Small intestine (tissue), 7 donors: ENCODE measurements around the gene SLC12A7. TPM values are rescaled to one million over a fixed set of nuclear protein-coding genes. Genes with fewer than 3 reads are reported as not detected.
"Not testable (repeated sequence)": the region's sequence is repeated elsewhere in the genome, so short reads cannot be mapped to it uniquely, and the experiment has no call there.

Experiments used
- DNase-seq, 2 donors: peaks; one replicate each; pipeline versions ENCODE4 v3.0.0 to v3.0.0-alpha.2; 2013
- FAIRE-seq: peaks from 2 replicates; lab custom pipeline; 2012; peaks lifted over from hg19 to GRCh38; lab: Jason Lieb, UNC
- H3K27ac ChIP-seq, 3 donors: one replicate each; pipeline ENCODE4 v1.5.1; 2013; ENCODE audit warnings: low read length in 2 of 3, mild to moderate bottlenecking in 2 of 3, control low read depth in 1 of 3, inconsistent platforms in 1 of 3, low read depth in 1 of 3, moderate library complexity in 1 of 3
- H3K27me3 ChIP-seq, 3 donors: one replicate each; pipeline ENCODE4 v1.6.1; 2013; ENCODE audit warnings: low read length in 3 of 3, inconsistent platforms in 1 of 3; ENCODE audit not compliant: control insufficient read depth in 3 of 3, insufficient read depth in 3 of 3
- H3K36me3 ChIP-seq, 3 donors: one replicate each; pipeline ENCODE4 v1.6.1; 2013; ENCODE audit warnings: low read length in 3 of 3, inconsistent platforms in 1 of 3, low read depth in 1 of 3, mild to moderate bottlenecking in 1 of 3, moderate library complexity in 1 of 3; ENCODE audit not compliant: control insufficient read depth in 3 of 3, insufficient read depth in 2 of 3
- H3K4me1 ChIP-seq, 3 donors: one replicate each; pipeline ENCODE4 v1.6.1; 2013; ENCODE audit warnings: low read length in 2 of 3, inconsistent platforms in 1 of 3, low read depth in 1 of 3, mild to moderate bottlenecking in 1 of 3, moderate library complexity in 1 of 3; ENCODE audit not compliant: control insufficient read depth in 3 of 3, insufficient read depth in 2 of 3
- H3K4me3 ChIP-seq, 3 donors: one replicate each; pipeline ENCODE4 v1.5.1; 2013; ENCODE audit warnings: low read length in 3 of 3, control low read depth in 1 of 3, inconsistent platforms in 1 of 3, low read depth in 1 of 3, mild to moderate bottlenecking in 1 of 3, moderate library complexity in 1 of 3
- H3K9me3 ChIP-seq, 2 donors: one replicate each; pipeline ENCODE4 v1.6.1; 2013; ENCODE audit warnings: low read depth in 1 of 2, low read length in 1 of 2; ENCODE audit not compliant: control insufficient read depth in 2 of 2, insufficient read depth in 1 of 2
- WGBS, 3 donors: extraction: QIAGEN DNeasy Blood & Tissue Kit; methylation state at CpG; one replicate each; pipeline ENCODE4 v1.1.7; 2013; 5-methylcytosine and 5-hydroxymethylcytosine counted together
- polyA plus RNA-seq, 4 donors: library from polyadenylated mRNA; stranded (reverse) in 3 of 4; unstranded in 1 of 4; fragments of 200-250 nt in 3 of 4; fragments of 120-200 nt in 1 of 4; gene quantifications; one replicate each; pipeline versions ENCODE4 v1.2.1 to v1.2.3, GENCODE V29; 2013
- donor health status: healthy with polysubstance abuse.
- donor health status: control.
- donor health status: control.
- donor health status: Bipolar disorder and iron deficiency.
- donor health status: healthy.

The SLC12A7 gene
- polyA plus RNA-seq, 4 donors = 32.7 to 79.9 (median 44.5) TPM

DNA sequence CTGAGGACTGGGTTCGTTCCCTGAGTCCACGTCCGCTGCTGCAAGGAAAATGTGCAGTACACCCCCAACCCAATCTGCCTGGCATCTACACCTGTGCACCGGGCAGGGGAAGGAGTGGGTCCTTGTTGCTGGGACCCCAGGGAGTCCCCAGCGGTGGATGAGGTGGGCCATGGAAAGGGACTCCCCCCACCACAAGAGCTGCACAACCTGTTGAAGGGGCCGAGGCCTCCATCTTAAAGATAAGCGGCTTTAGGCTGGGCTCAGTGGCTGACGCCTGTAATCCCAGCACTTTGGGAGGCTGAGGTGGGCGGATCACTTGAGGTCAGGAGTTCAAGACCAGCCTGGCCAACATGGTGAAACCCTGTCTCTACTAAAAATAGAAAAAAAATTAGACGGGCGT, 111.0 kb downstream of the SLC12A7 start:
- H3K4me1 ChIP-seq = peaks cover 0 to 33% (median 0%) of the 10 kb centered on the region in 3 donors
- H3K36me3 ChIP-seq, DNase-seq, FAIRE-seq, H3K4me3 ChIP-seq, H3K27ac ChIP-seq, H3K27me3 ChIP-seq, H3K9me3 ChIP-seq: not testable (repeated sequence)
- 85 to 92% (median 89%) methylated on average over 11 of the region's 11 CpGs for WGBS, 3 donors

Other genes starting within 250 kb of the SLC12A7 start
- 10 to 100 TPM; 21.2 to 53.2 (median 30.5) TPM for gene BRD9, start 219.3 kb downstream of the SLC12A7 start, polyA plus RNA-seq
- 10 to 100 TPM in 1 of 4 donors, 1 to 10 TPM in 3; 1.6 to 12.1 (median 7.1) TPM for gene TRIP13, start 219.2 kb downstream of the SLC12A7 start, polyA plus RNA-seq
- 10 to 100 TPM in 1 of 4 donors, 1 to 10 TPM in 1, under 1 TPM in 2; 0.22 to 11.9 (median 2.2) TPM for gene NKD2, start 103.3 kb downstream of the SLC12A7 start, polyA plus RNA-seq
- gene SLC6A19, start 89.5 kb upstream of the SLC12A7 start, polyA plus RNA-seq = 100 to 1,000 TPM in 3 of 4 donors, 10 to 100 TPM in 1; 56.3 to 199 (median 166) TPM
- gene SLC6A18, start 113.3 kb upstream of the SLC12A7 start, polyA plus RNA-seq = under 1 TPM in 2 of 4 donors, not detected in 2; 0.04 TPM
- 1 to 10 TPM in 2 of 4 donors, under 1 TPM in 1, not detected in 1; 0.54 to 4.2 (median 1.4) TPM for gene TERT, start 183.0 kb upstream of the SLC12A7 start, polyA plus RNA-seq
- 10 to 100 TPM; 45.8 to 99.7 (median 75.6) TPM for gene CLPTM1L, start 233.0 kb upstream of the SLC12A7 start, polyA plus RNA-seq